H1 (cell line): Measurements from ENCODE around the gene PPFIA2. TPM values are rescaled to one million over a fixed set of nuclear protein-coding genes. Genes with fewer than 3 reads are reported as not detected.

Source experiments
- CTCF ChIA-PET: fragments of 300-600 bp; sonication (Branson Sonifier 250); formaldehyde crosslinking; loops from one replicate; lab custom pipeline; 2021; ENCODE audit not compliant: partially characterized antibody; lab: Charles Lee
- POLR2A ChIA-PET: fragments of 300-600 bp; sonication (Branson Sonifier 250); formaldehyde crosslinking; loops from one replicate; lab custom pipeline; 2021; ENCODE audit warnings: inconsistent platforms; ENCODE audit not compliant: partially characterized antibody; lab: Charles Lee
- DNase-seq, 2 experiments: peaks; one replicate each; pipeline versions ENCODE4 v3.0.0 to v3.0.0-alpha.2; 2010 to 2022; ENCODE audit warnings: low spot score in 2 of 2, low read depth in 1 of 2, mixed read lengths in 1 of 2
- FAIRE-seq: peaks from 2 replicates; lab custom pipeline; 2011; peaks lifted over from hg19 to GRCh38; lab: Jason Lieb, UNC
- H2AFZ ChIP-seq: 2 replicates; pipeline ENCODE4 v1.8.1; 2012; ENCODE audit warnings: low read length, inconsistent platforms
- H2AK5ac ChIP-seq: 2 replicates; pipeline ENCODE4 v1.6.1; 2013; ENCODE audit warnings: low read depth, low read length
- H2BK120ac ChIP-seq: replicated peaks from 2 replicates; pipeline ENCODE3; 2013; ENCODE audit warnings: low read depth, low read length, inconsistent platforms
- H2BK12ac ChIP-seq: 2 replicates; pipeline ENCODE4 v1.6.1; 2013; ENCODE audit warnings: low read depth, low read length
- H2BK15ac ChIP-seq: 2 replicates; pipeline ENCODE4 v1.6.1; 2013; ENCODE audit warnings: low read length
- H2BK20ac ChIP-seq: 2 replicates; pipeline ENCODE4 v1.6.1; 2013; ENCODE audit warnings: low read length
- H2BK5ac ChIP-seq: 2 replicates; pipeline ENCODE4 v1.6.1; 2013; ENCODE audit warnings: low read depth, low read length
- H3K14ac ChIP-seq: 2 replicates; pipeline ENCODE4 v1.6.1; 2013; ENCODE audit warnings: inconsistent platforms; ENCODE audit not compliant: insufficient read length
- H3K18ac ChIP-seq: 2 replicates; pipeline ENCODE4 v1.6.1; 2013; ENCODE audit warnings: low read length; ENCODE audit errors: extremely low read depth
- H3K23ac ChIP-seq: 2 replicates; pipeline ENCODE4 v1.6.1; 2013; ENCODE audit warnings: inconsistent platforms; ENCODE audit not compliant: insufficient read length
- H3K23me2 ChIP-seq: 2 replicates; pipeline ENCODE4 v1.6.1; 2013; ENCODE audit warnings: low read depth, low read length
- H3K27ac ChIP-seq: 2 replicates; pipeline ENCODE4 v1.6.1; 2011; ENCODE audit warnings: low read depth, low read length, inconsistent platforms
- H3K27me3 ChIP-seq, 4 experiments: replicated peaks in 1 of 4; 1 replicate in 1 of 4; 2 replicates in 3 of 4; pipeline versions ENCODE4 v1.6.1 to v1.8.1; 2011 to 2013; ENCODE audit warnings: low read length in 3 of 4, mild to moderate bottlenecking in 3 of 4, inconsistent platforms in 2 of 4, mixed read lengths in 2 of 4, moderate library complexity in 1 of 4; ENCODE audit not compliant: control insufficient read depth in 3 of 4, insufficient read depth in 3 of 4; ENCODE audit errors: extremely low read depth in 1 of 4
- H3K36me3 ChIP-seq, 4 experiments: 2 replicates each; pipeline versions ENCODE4 v1.6.1 to v1.8.1; 2011 to 2013; ENCODE audit warnings: mild to moderate bottlenecking in 4 of 4, low read length in 3 of 4, moderate library complexity in 2 of 4, control low read depth in 1 of 4, inconsistent platforms in 1 of 4; ENCODE audit not compliant: insufficient read depth in 4 of 4, control insufficient read depth in 2 of 4
- H3K4ac ChIP-seq: replicated peaks from 2 replicates; pipeline ENCODE3; 2013; ENCODE audit warnings: low read length, low read depth, mixed read lengths, inconsistent platforms; ENCODE audit not compliant: insufficient read length
- H3K4me1 ChIP-seq, 4 experiments: replicated peaks in 1 of 4; 1 replicate in 1 of 4; 2 replicates in 3 of 4; pipeline versions ENCODE4 v1.6.1 to v1.8.1; 2011 to 2013; ENCODE audit warnings: low read length in 3 of 4, inconsistent platforms in 2 of 4, mixed read lengths in 1 of 4; ENCODE audit not compliant: insufficient read depth in 4 of 4, control insufficient read depth in 3 of 4
- H3K4me2 ChIP-seq, 2 experiments: 2 replicates each; pipeline versions ENCODE4 v1.6.1 to v1.8.1; 2011 to 2013; ENCODE audit warnings: low read depth in 2 of 2, low read length in 2 of 2, control low read depth in 1 of 2, inconsistent platforms in 1 of 2, mild to moderate bottlenecking in 1 of 2; ENCODE audit not compliant: insufficient read depth in 1 of 2
- H3K4me3 ChIP-seq, 4 experiments: fragments of 200-600, 300-600 bp in 1 of 4; sonication (generic), shearing (Covaris generic), sonication (Bioruptor Twin) in 1 of 4; 2 replicates each; pipeline versions ENCODE4 v1.5.1 to v1.8.1; 2011 to 2016; ENCODE audit warnings: low read length in 4 of 4, low read depth in 3 of 4, control low read depth in 2 of 4, inconsistent platforms in 2 of 4, mild to moderate bottlenecking in 2 of 4, mixed read lengths in 1 of 4, moderate library complexity in 1 of 4; ENCODE audit not compliant: insufficient read depth in 2 of 4; ENCODE audit errors: extremely low read depth in 1 of 4
- H3K56ac ChIP-seq: replicated peaks from 2 replicates; pipeline ENCODE3; 2013; ENCODE audit warnings: low read depth, mild to moderate bottlenecking, mixed read lengths, low read length, inconsistent platforms; ENCODE audit not compliant: insufficient read length
- H3K79me1 ChIP-seq: 2 replicates; pipeline ENCODE4 v1.6.1; 2013; ENCODE audit warnings: low read depth, low read length, control low read depth
- H3K79me2 ChIP-seq, 2 experiments: 2 replicates each; pipeline versions ENCODE4 v1.6.1 to v1.8.1; 2012 to 2013; ENCODE audit warnings: low read length in 2 of 2, mild to moderate bottlenecking in 2 of 2, inconsistent platforms in 1 of 2; ENCODE audit not compliant: insufficient read depth in 2 of 2, control insufficient read depth in 1 of 2
- H3K9ac ChIP-seq, 4 experiments: replicated peaks in 1 of 4; 1 replicate in 1 of 4; 2 replicates in 3 of 4; pipeline versions ENCODE4 v1.6.1 to v1.8.1; 2011 to 2013; ENCODE audit warnings: low read depth in 3 of 4, low read length in 3 of 4, control low read depth in 2 of 4, mild to moderate bottlenecking in 2 of 4, moderate library complexity in 2 of 4, inconsistent platforms in 1 of 4; ENCODE audit errors: extremely low read depth in 1 of 4
- H3K9me3 ChIP-seq, 2 experiments: 2 replicates each; pipeline versions ENCODE4 v1.6.1 to v1.8.1; 2012 to 2013; ENCODE audit warnings: mild to moderate bottlenecking in 2 of 2, moderate library complexity in 2 of 2, control low read depth in 1 of 2, inconsistent platforms in 1 of 2, low read depth in 1 of 2, low read length in 1 of 2, mixed read lengths in 1 of 2; ENCODE audit not compliant: insufficient read depth in 2 of 2
- H4K20me1 ChIP-seq, 2 experiments: replicated peaks in 1 of 2; 2 replicates each; pipeline versions ENCODE3 to v1.8.1; 2011 to 2013; ENCODE audit warnings: inconsistent platforms in 2 of 2, low read length in 2 of 2, mild to moderate bottlenecking in 1 of 2; ENCODE audit not compliant: insufficient read depth in 2 of 2, control insufficient read depth in 1 of 2
- H4K5ac ChIP-seq: 2 replicates; pipeline ENCODE4 v1.6.1; 2013; ENCODE audit warnings: low read length, low read depth, mixed read lengths, inconsistent platforms; ENCODE audit not compliant: insufficient read length
- H4K8ac ChIP-seq: 2 replicates; pipeline ENCODE4 v1.8.0; 2013; ENCODE audit warnings: mild to moderate bottlenecking, moderate library complexity, low read length, inconsistent platforms; ENCODE audit not compliant: insufficient read depth; ENCODE audit errors: extremely low read depth
- H4K91ac ChIP-seq: replicated peaks from 2 replicates; pipeline ENCODE3; 2013; ENCODE audit warnings: low read length, mixed read lengths, inconsistent platforms; ENCODE audit not compliant: insufficient read length
- CBX5 ChIP-seq: fragments of 300-800, 300-1000 bp; sonication (generic); IDR thresholded peaks from 2 replicates; pipeline ENCODE4 v1.7.1; 2016; ENCODE audit warnings: antibody characterized with exemption, low read length, low read depth
- JUND ChIP-seq: IDR thresholded peaks from 2 replicates; pipeline ENCODE4 v1.6.1; 2011; ENCODE audit warnings: mild to moderate bottlenecking, improper control_type of control experiment, low read length
- KDM1A ChIP-seq: fragments of 200-600, 300-600 bp; sonication (generic); IDR thresholded peaks from 2 replicates; pipeline ENCODE4 v1.7.1; 2016; ENCODE audit warnings: mild to moderate bottlenecking, low read length, borderline replicate concordance
- RBBP5 ChIP-seq: IDR thresholded peaks from 2 replicates; pipeline ENCODE4 v1.7.1; 2012; ENCODE audit warnings: low read depth, mild to moderate bottlenecking, inconsistent platforms, low read length, moderate library complexity, borderline replicate concordance
- RFX5 ChIP-seq: IDR thresholded peaks from 2 replicates; pipeline ENCODE4 v1.6.1; 2011; ENCODE audit warnings: low read depth, low read length, improper control_type of control experiment, borderline replicate concordance
- RNF2 ChIP-seq: fragments of 200-900, 300-1000 bp; sonication (generic); IDR thresholded peaks from 2 replicates; pipeline ENCODE4 v1.7.1; 2016; ENCODE audit warnings: borderline replicate concordance, low read depth, mild to moderate bottlenecking, antibody characterized with exemption, low read length; ENCODE audit not compliant: poor library complexity, severe bottlenecking; ENCODE audit errors: missing control alignments
- SAP30 ChIP-seq: fragments of 300-600 bp; sonication (generic); IDR thresholded peaks from 2 replicates; pipeline ENCODE4 v1.7.1; 2012; ENCODE audit warnings: low read length, moderate library complexity, mild to moderate bottlenecking, inconsistent platforms; ENCODE audit not compliant: insufficient read depth, insufficient replicate concordance
- SIX5 ChIP-seq: IDR thresholded peaks from 2 replicates; pipeline ENCODE4 v1.6.1; 2011; ENCODE audit warnings: mild to moderate bottlenecking, low read depth, low read length
- SP1 ChIP-seq: IDR thresholded peaks from 2 replicates; pipeline ENCODE4 v1.6.1; 2011; ENCODE audit warnings: low read depth, low read length
- SP4 ChIP-seq: IDR thresholded peaks from 2 replicates; pipeline ENCODE4 v1.6.1; 2012; ENCODE audit warnings: low read length, inconsistent platforms
- SRF ChIP-seq: IDR thresholded peaks from 2 replicates; pipeline ENCODE4 v1.6.1; 2011; ENCODE audit warnings: mild to moderate bottlenecking, low read depth, low read length, moderate library complexity
- TAF7 ChIP-seq: optimal IDR thresholded peaks from 2 replicates; pipeline ENCODE3; 2011; ENCODE audit warnings: low read depth, mild to moderate bottlenecking, inconsistent platforms, low read length, moderate library complexity, borderline replicate concordance
- TEAD4 ChIP-seq: IDR thresholded peaks from 2 replicates; pipeline ENCODE4 v1.6.1; 2012; ENCODE audit warnings: low read depth, low read length, inconsistent platforms, mixed read lengths
- WGBS, 2 experiments: shearing (Covaris generic) in 1 of 2; methylation state at CpG; one replicate each; pipeline versions ENCODE4 v1.1.6 to v1.1.7; 2013 to 2015; ENCODE audit warnings: low lambda C conversion rate in 2 of 2, mixed read lengths in 2 of 2, inconsistent platforms in 1 of 2, low coverage in 1 of 2, missing lambda C conversion rate in 1 of 2; ENCODE audit not compliant: insufficient replicate concordance in 2 of 2, insufficient coverage in 1 of 2, insufficient read length in 1 of 2; ENCODE audit errors: extremely low coverage in 1 of 2, missing lambda C conversion rate in 1 of 2; 5-methylcytosine and 5-hydroxymethylcytosine counted together
- polyA plus RNA-seq, 7 experiments: library from polyadenylated mRNA; depleted of rRNA in 3 of 7; stranded (reverse) in 5 of 7; unstranded in 2 of 7; fragments of >200 nt in 5 of 7; fragments of 200-250 nt in 2 of 7; gene quantifications; 1 replicate in 5 of 7; 2 replicates in 1 of 7; 4 replicates in 1 of 7; pipeline versions ENCODE4 v1.2.1 to v1.2.3, GENCODE V29; 2011 to 2013; ENCODE audit warnings: missing spikeins in 2 of 7, mixed read lengths in 2 of 7
- total RNA-seq: library from RNA; stranded (reverse); fragmentation: NEBNext Ultra II Directional; extraction: Animal tissue kit (Norgen Biotek cat#: 25700); gene quantifications from 2 replicates; pipeline ENCODE4 v1.2.1, GENCODE V29; 2021
- TF ChIP-seq, protein P1 (sequence below): IDR thresholded peaks from 2 replicates; pipeline ENCODE4 v1.6.1; 2011; ENCODE audit warnings: low read depth, mild to moderate bottlenecking, low read length; ENCODE audit not compliant: insufficient read depth

The PPFIA2 gene
- total and polyA plus RNA-seq, 2 of the 8 experiments (the other 6 are each of a cell fraction or from before 2014, with no cell fraction given) = 1.2 to 1.8 TPM

DNA sequence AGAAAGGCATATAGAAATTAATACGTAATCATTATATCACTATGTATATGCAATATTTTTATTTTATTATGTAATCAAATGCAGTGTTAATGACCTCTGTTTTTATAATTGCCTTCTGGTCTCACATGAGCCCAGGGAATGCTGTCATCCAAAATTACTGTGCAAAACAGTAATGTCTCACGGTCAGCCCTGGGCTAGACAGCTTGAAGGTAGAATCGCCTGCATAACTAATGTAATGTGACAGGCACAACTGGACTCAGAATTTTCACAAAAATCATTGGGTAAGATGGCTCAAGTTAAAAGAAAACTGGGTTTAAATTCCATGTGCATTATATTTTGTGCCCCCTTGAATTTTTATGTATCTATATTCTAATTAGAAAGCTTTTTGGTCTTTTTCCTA is 293.3 kb downstream of the PPFIA2 start:
- H3K23me2 ChIP-seq = no peaks in the 10 kb centered on the region
- H2BK5ac ChIP-seq = no peak overlapping the region
- CTCF ChIA-PET = interaction anchor here (1.3 to 2.1 kb wide), 2 partner anchors 10 to 15 kb away, joined by 4 to 8 read pairs; no protein-coding TSS in a partner anchor
- no peak overlapping the region for H3K9ac ChIP-seq
- no peak overlapping the region for H4K91ac ChIP-seq
- no peak overlapping the region for H3K23ac ChIP-seq
- no peak overlapping the region for H3K18ac ChIP-seq
- H3K27ac ChIP-seq = no peak overlapping the region
- no peak overlapping the region for H3K4me3 ChIP-seq
- no peaks in the 10 kb centered on the region for H3K27me3 ChIP-seq
- no peak overlapping the region for H3K4me2 ChIP-seq
- H3K79me1 ChIP-seq = no peaks in the 10 kb centered on the region
- H3K4me1 ChIP-seq = no peaks in the 10 kb centered on the region
- H3K36me3 ChIP-seq = no peaks in the 10 kb centered on the region
- POLR2A ChIA-PET = no interaction called here
- H2BK12ac ChIP-seq = no peak overlapping the region
- H4K5ac ChIP-seq = no peak overlapping the region
- H4K20me1 ChIP-seq = peaks cover 0 to 1% of the 10 kb centered on the region in 2 experiments
- no peak overlapping the region for H2BK120ac ChIP-seq
- no peaks in the 10 kb centered on the region for H3K9me3 ChIP-seq
- H3K56ac ChIP-seq = no peak overlapping the region
- WGBS, 2 experiments = 97% methylated on average over 3 of the region's 3 CpGs; no CpG with 5 or more reads in 1 of the 2 experiments
- no peak overlapping the region for H3K4ac ChIP-seq
- H2AFZ ChIP-seq = no peak overlapping the region
- no peak overlapping the region for H2BK15ac ChIP-seq
- no peak overlapping the region for H2BK20ac ChIP-seq
- H4K8ac ChIP-seq = no peak overlapping the region
- no peak overlapping the region for H3K14ac ChIP-seq
- FAIRE-seq (no peak), DNase-seq (no peak)
- no peaks in the 10 kb centered on the region for H3K79me2 ChIP-seq
- no peak overlapping the region for H2AK5ac ChIP-seq
- TF ChIP-seq SAP30 (no peak), JUND (no peak), SIX5 (no peak), KDM1A (no peak), CBX5 (no peak), TEAD4 (no peak), RBBP5 (no peak), SP4 (no peak), SP1 (no peak), TAF7 (no peak), RNF2 (no peak), RFX5 (no peak), SRF (no peak)
- TF ChIP-seq, protein P1, sequence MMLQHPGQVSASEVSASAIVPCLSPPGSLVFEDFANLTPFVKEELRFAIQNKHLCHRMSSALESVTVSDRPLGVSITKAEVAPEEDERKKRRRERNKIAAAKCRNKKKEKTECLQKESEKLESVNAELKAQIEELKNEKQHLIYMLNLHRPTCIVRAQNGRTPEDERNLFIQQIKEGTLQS = no peak
